GM23338 (cell line): ENCODE measurements around the gene CBLN3. TPM values are rescaled to one million over a fixed set of nuclear protein-coding genes. Genes with fewer than 3 reads are reported as not detected.

Experiments
- ATAC-seq: fragments of 200-7000 bp; cut with Tn5 transposase; 3 replicates; pipeline ENCODE4 v1.9.1; 2020
- DNase-seq: peaks from one replicate; pipeline ENCODE4 v3.0.0-alpha.2; 2015; ENCODE audit warnings: low spot score
- H2AFZ ChIP-seq: fragments of 200-600 bp; sonication (generic); 2 replicates; pipeline ENCODE4 v1.8.0; 2016; ENCODE audit warnings: antibody characterized with exemption, mild to moderate bottlenecking, moderate library complexity
- H3F3A ChIP-seq: fragments of 200-600 bp; sonication (generic); replicated peaks from 2 replicates; pipeline ENCODE4 v1.8.0; 2017; ENCODE audit warnings: antibody characterized with exemption, mixed run types, low read depth
- H3K27ac ChIP-seq: fragments of 200-600 bp; sonication (generic); 2 replicates; pipeline ENCODE4 v1.6.1; 2016; ENCODE audit warnings: low read depth
- H3K27me3 ChIP-seq: fragments of 200-600 bp; sonication (generic); 2 replicates; pipeline ENCODE4 v1.8.0; 2016; ENCODE audit warnings: mild to moderate bottlenecking, mixed run types, moderate library complexity; ENCODE audit not compliant: insufficient read depth
- H3K36me3 ChIP-seq: fragments of 200-600 bp; sonication (generic); 2 replicates; pipeline ENCODE4 v1.8.0; 2016; ENCODE audit warnings: mild to moderate bottlenecking; ENCODE audit not compliant: insufficient read depth
- H3K4me1 ChIP-seq: fragments of 200-600 bp; sonication (generic); 2 replicates; pipeline ENCODE4 v1.8.0; 2016; ENCODE audit warnings: mild to moderate bottlenecking, moderate library complexity; ENCODE audit not compliant: insufficient read depth
- H3K4me2 ChIP-seq: fragments of 200-600 bp; sonication (generic); 2 replicates; pipeline ENCODE4 v1.7.1; 2017; ENCODE audit warnings: mixed run types
- H3K4me3 ChIP-seq: fragments of 200-600 bp; sonication (generic); 2 replicates; pipeline ENCODE4 v1.6.1; 2016; ENCODE audit warnings: mixed run types
- H3K79me2 ChIP-seq: fragments of 200-600 bp; sonication (generic); replicated peaks from 2 replicates; pipeline ENCODE4 v1.8.0; 2017; ENCODE audit warnings: mild to moderate bottlenecking; ENCODE audit not compliant: insufficient read depth
- H3K9me2 ChIP-seq: fragments of 200-600 bp; sonication (generic); 2 replicates; pipeline ENCODE4 v1.8.0; 2017; ENCODE audit not compliant: insufficient read depth
- H4K20me1 ChIP-seq: fragments of 200-600 bp; sonication (generic); replicated peaks from 2 replicates; pipeline ENCODE4 v1.8.0; 2017; ENCODE audit warnings: mild to moderate bottlenecking; ENCODE audit not compliant: insufficient read depth
- H3K27ac Mint-ChIP-seq: 2 replicates; pipeline ENCODE4 v1.8.0; 2020; ENCODE audit warnings: inconsistent platforms, mild to moderate bottlenecking, moderate library complexity, mixed read lengths
- H3K27me3 Mint-ChIP-seq: 3 replicates; pipeline ENCODE4 v1.8.0; 2022; ENCODE audit warnings: low read depth, mild to moderate bottlenecking, moderate library complexity, mixed read lengths, inconsistent platforms; ENCODE audit not compliant: insufficient read depth, poor library complexity
- H3K36me3 Mint-ChIP-seq: 3 replicates; pipeline ENCODE4 v1.8.0; 2021; ENCODE audit warnings: low read depth, mild to moderate bottlenecking, inconsistent platforms, moderate library complexity, mixed read lengths
- H3K4me1 Mint-ChIP-seq: 3 replicates; pipeline ENCODE4 v1.8.0; 2020; ENCODE audit warnings: mild to moderate bottlenecking, inconsistent platforms, mixed read lengths
- H3K4me3 Mint-ChIP-seq: 3 replicates; pipeline ENCODE4 v1.8.0; 2021; ENCODE audit warnings: moderate library complexity, mild to moderate bottlenecking, inconsistent platforms, mixed read lengths
- H3K9me3 Mint-ChIP-seq: 3 replicates; pipeline ENCODE4 v1.8.0; 2020; ENCODE audit warnings: moderate library complexity, mild to moderate bottlenecking, inconsistent platforms, mixed read lengths
- CTCF ChIP-seq, 2 experiments: fragments of 200-600 bp in 1 of 2; sonication (generic) in 1 of 2; conservative IDR thresholded peaks; 2 replicates each; pipeline versions ENCODE4 v1.5.1 to v1.6.1; 2016 to 2017; ENCODE audit warnings: antibody characterized with exemption in 2 of 2, low read depth in 2 of 2, mild to moderate bottlenecking in 2 of 2, moderate library complexity in 1 of 2
- ETS1 ChIP-seq: IDR thresholded peaks from 2 replicates; pipeline ENCODE4 v1.6.1; 2016; ENCODE audit warnings: antibody characterized with exemption
- EZH2 ChIP-seq: fragments of 200-600 bp; sonication (generic); IDR thresholded peaks from one replicate; pipeline ENCODE4 v1.8.0; 2017; ENCODE audit warnings: antibody characterized with exemption, mild to moderate bottlenecking, low read depth; ENCODE audit not compliant: unreplicated experiment
- NANOG ChIP-seq: IDR thresholded peaks from 2 replicates; pipeline ENCODE4 v1.6.1; 2016; ENCODE audit warnings: antibody characterized with exemption, borderline replicate concordance
- REST ChIP-seq: IDR thresholded peaks from one replicate; pipeline ENCODE4 v1.6.1; 2018; ENCODE audit warnings: antibody characterized with exemption; ENCODE audit not compliant: unreplicated experiment
- STAT1 ChIP-seq: IDR thresholded peaks from one replicate; pipeline ENCODE4 v1.6.1; 2016; ENCODE audit warnings: antibody characterized with exemption; ENCODE audit not compliant: unreplicated experiment
- ZNF114 ChIP-seq: fragments of 250-450 bp; sonication (Bioruptor Pico); IDR thresholded peaks from 2 replicates; pipeline ENCODE4 v1.5.0; 2020; ENCODE audit warnings: mild to moderate bottlenecking, moderate library complexity
- ZNF331 ChIP-seq: fragments of 250-450 bp; sonication (Bioruptor Pico); IDR thresholded peaks from 2 replicates; pipeline ENCODE4 v1.5.0; 2020; ENCODE audit warnings: low read depth, mild to moderate bottlenecking, moderate library complexity
- polyA plus RNA-seq: library from polyadenylated mRNA; unstranded; fragments of >200 nt; fragmentation: Nextera tagmentation; extraction: Ambion mirVana; gene quantifications from 2 replicates; pipeline ENCODE4 v1.2.1, GENCODE V29; 2016
- total RNA-seq: library from RNA; depleted of rRNA; stranded (reverse); fragments of >200 nt; shearing (Covaris generic); gene quantifications from 2 replicates; pipeline ENCODE4 v1.2.3, GENCODE V29; 2014

The CBLN3 gene
- total and polyA plus RNA-seq, 2 experiments from 2014 or later = 0.07 to 0.19 TPM

GRCh38 chr14:24434036-24434435 is 4.6 kb upstream of the CBLN3 start:
- peaks cover 10% of the 10 kb centered on the region; the same call in 1 of the 2 replicates for H3K27me3 ChIP-seq
- Mint-ChIP-seq H3K27me3 (peaks cover 20% of the 10 kb centered on the region), H3K4me3 (no peak overlapping the region), H3K36me3 (peaks cover 25% of the 10 kb centered on the region), H3K4me1 (peaks cover 20% of the 10 kb centered on the region; the same call in 2 of the 3 replicates), H3K9me3 (no peaks in the 10 kb centered on the region), H3K27ac (no peak overlapping the region)
- H3K9me2 ChIP-seq = no peaks in the 10 kb centered on the region
- peaks cover 18% of the 10 kb centered on the region for H3K4me1 ChIP-seq
- no peaks in the 10 kb centered on the region for H3K79me2 ChIP-seq
- ATAC-seq (no peak), DNase-seq (no peak)
- H4K20me1 ChIP-seq = no peaks in the 10 kb centered on the region; the same call in 1 of the 2 replicates
- H2AFZ ChIP-seq = no peak overlapping the region
- H3K4me2 ChIP-seq = no peak overlapping the region
- no peak overlapping the region for H3K4me3 ChIP-seq
- peaks cover 10% of the 10 kb centered on the region for H3F3A ChIP-seq
- no peak overlapping the region for H3K27ac ChIP-seq
- no peak for TF ChIP-seq REST
- no peak for TF ChIP-seq ZNF331 (CRISPR knock-in tag)
- TF ChIP-seq ETS1 = no peak
- no peak for TF ChIP-seq CTCF (conservative IDR thresholded peaks at IDR 0.05; ENCODE audit: low read depth in 2 of 2)
- TF ChIP-seq STAT1 = no peak
- no peaks in the 10 kb centered on the region for H3K36me3 ChIP-seq

- no peak for ATAC-seq
- peaks cover 11% of the 10 kb centered on the region for H3F3A ChIP-seq
- Mint-ChIP-seq H3K4me3 (no peak overlapping the region), H3K27me3 (peaks cover 28% of the 10 kb centered on the region), H3K9me3 (no peaks in the 10 kb centered on the region), H3K36me3 (peaks cover 12% of the 10 kb centered on the region; the same call in 2 of the 3 replicates), H3K27ac (no peak overlapping the region), H3K4me1 (peaks cover 24% of the 10 kb centered on the region)
- no peak overlapping the region for H3K27ac ChIP-seq
- H3K4me2 ChIP-seq = no peak overlapping the region
- no peak for TF ChIP-seq STAT1
- no peak for TF ChIP-seq ZNF114 (CRISPR knock-in tag)
- TF ChIP-seq EZH2 = no peak
- no peak for TF ChIP-seq NANOG
- H4K20me1 ChIP-seq = no peaks in the 10 kb centered on the region
- no peak overlapping the region for H2AFZ ChIP-seq
- no peaks in the 10 kb centered on the region for H3K9me2 ChIP-seq
- no peaks in the 10 kb centered on the region for H3K36me3 ChIP-seq
- H3K79me2 ChIP-seq = no peaks in the 10 kb centered on the region
- no peak overlapping the region for H3K4me3 ChIP-seq
- peaks cover 23% of the 10 kb centered on the region for H3K27me3 ChIP-seq
- no peak for DNase-seq
- H3K4me1 ChIP-seq = peaks cover 19% of the 10 kb centered on the region
Measured at GRCh38 chr14:24432259-24433131, 3.0 kb upstream of the CBLN3 start.
